Activated gamma-delta T cell treated with anti-CD3 and anti-CD28 coated beads, Interleukin-2, amount 50 U/mL, for 16 hours (primary cell): ENCODE measurements around the gene CMPK2.

Source experiments
- DNase-seq: peaks from one replicate; pipeline ENCODE4 v3.0.0-alpha.2; 2020; ENCODE audit warnings: low read depth

CMPK2 gene

DNA sequence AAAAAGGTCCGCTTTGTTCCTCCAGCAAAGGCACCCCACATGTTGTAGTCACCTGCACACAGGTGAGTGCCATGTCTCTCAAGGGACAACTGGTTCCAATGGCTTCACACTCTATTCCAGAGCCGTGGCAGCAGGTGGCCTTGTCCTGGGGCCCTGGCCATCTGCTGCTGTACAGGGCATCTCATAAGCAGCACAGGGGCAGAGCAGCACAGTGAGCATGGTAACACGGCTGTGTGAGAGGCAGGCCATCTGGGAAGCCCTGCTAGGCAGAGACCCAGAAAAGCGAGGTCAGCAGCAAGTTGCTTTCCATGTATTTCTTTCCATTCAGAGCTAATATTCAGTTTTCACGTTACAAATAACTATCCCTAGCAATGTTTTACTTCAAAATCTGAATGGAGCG is 54.7 kb downstream of the CMPK2 start:
- no peak for DNase-seq

DNA sequence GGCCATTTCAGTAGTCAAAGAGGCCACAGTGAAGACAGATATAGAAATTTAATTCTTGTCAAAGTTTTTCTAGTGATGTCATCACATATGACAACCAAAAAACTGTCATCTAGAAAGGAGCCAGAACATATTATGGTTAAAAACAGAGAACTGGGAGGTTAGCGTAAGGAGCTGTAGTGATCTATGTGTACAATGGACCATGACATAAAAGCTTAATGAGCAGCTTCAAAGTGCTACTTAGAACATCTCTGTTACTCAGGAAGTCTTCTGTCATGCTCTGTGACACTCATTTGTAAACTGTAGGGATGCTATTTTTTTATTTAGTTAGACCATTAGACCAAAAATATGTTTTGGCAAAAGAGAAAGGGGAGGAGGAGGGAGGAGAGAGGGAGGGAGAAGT is 57.3 kb downstream of the CMPK2 start:
- no peak for DNase-seq

DNA sequence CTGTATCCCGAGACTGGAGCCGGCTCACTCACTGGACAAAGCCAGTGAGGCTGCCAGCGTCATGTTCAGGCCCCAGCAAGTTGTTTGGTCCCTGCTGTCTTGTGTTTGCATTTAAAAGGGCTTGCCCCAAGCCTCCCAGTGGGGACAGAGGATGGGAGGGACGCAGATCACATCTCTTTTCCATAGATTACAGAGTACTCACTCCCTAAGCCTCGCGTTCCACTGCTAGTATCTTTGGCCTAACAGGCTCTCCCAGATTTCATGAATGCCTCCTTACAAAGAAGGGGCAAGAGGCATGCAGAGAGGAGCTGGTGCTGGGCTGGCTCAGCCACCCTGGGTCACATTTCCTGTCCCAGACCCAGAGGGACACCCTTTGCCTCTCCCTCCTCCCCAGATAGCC is 59.1 kb downstream of the CMPK2 start:
- no peak for DNase-seq

DNA sequence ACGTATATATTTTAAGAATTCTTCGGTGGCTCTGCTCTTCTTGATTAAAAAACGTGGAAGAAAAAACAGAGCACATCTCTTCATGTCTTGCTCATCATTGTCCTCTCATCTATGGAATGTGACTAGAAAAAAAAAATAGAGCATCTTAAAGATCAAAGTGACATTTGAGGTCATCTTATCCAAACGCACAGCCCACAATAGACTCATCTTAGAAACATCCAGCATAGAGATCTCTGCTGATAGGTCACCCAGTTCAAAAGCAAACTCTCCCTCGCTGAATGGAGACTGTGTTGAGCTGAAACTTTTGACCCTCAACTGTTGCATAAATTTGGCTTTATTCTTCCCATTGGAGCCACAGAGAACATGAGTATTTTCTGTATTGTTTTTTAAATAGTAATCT is 65.2 kb downstream of the CMPK2 start:
- no peak for DNase-seq
